Spleen (tissue), 11 donors: ENCODE results near the gene ZNF714. TPM values are rescaled to one million over a fixed set of nuclear protein-coding genes. Genes with fewer than 3 reads are reported as not detected.

Source experiments
- DNase-seq: peaks from one replicate; pipeline ENCODE4 v3.0.0-alpha.2; 2020
- H3K27ac ChIP-seq, 8 donors: fragments of 200-600 bp; sonication (generic) in 7 of 8; 1 replicate in 4 of 8; 2 replicates in 4 of 8; pipeline versions ENCODE4 v1.5.0 to v1.8.0; 2016 to 2021; ENCODE audit warnings: inconsistent platforms in 4 of 8, mild to moderate bottlenecking in 4 of 8, moderate library complexity in 1 of 8
- H3K27me3 ChIP-seq, 7 donors: fragments of 200-600 bp; sonication (generic) in 6 of 7; replicated peaks in 1 of 7; 1 replicate in 4 of 7; 2 replicates in 3 of 7; pipeline versions ENCODE4 v1.5.0 to v1.8.0; 2016 to 2021; ENCODE audit warnings: inconsistent platforms in 3 of 7, mild to moderate bottlenecking in 1 of 7
- H3K36me3 ChIP-seq, 6 donors: fragments of 200-600 bp; sonication (generic) in 5 of 6; 1 replicate in 4 of 6; 2 replicates in 2 of 6; pipeline versions ENCODE4 v1.5.0 to v1.8.0; 2016 to 2021; ENCODE audit warnings: inconsistent platforms in 2 of 6
- H3K4me1 ChIP-seq, 6 donors: fragments of 200-600 bp; sonication (generic) in 5 of 6; 1 replicate in 3 of 6; 2 replicates in 3 of 6; pipeline versions ENCODE4 v1.5.0 to v1.8.0; 2016 to 2021; ENCODE audit warnings: inconsistent platforms in 3 of 6
- H3K4me3 ChIP-seq, 8 donors: fragments of 200-600 bp; sonication (generic) in 7 of 8; 1 replicate in 4 of 8; 2 replicates in 4 of 8; pipeline versions ENCODE4 v1.5.0 to v1.8.0; 2016 to 2021; ENCODE audit warnings: inconsistent platforms in 4 of 8, mild to moderate bottlenecking in 4 of 8, moderate library complexity in 2 of 8
- H3K9me3 ChIP-seq, 8 donors: fragments of 200-600 bp; sonication (generic) in 7 of 8; 1 replicate in 4 of 8; 2 replicates in 4 of 8; pipeline versions ENCODE4 v1.5.0 to v1.8.0; 2016 to 2021; ENCODE audit warnings: inconsistent platforms in 4 of 8
- POLR2A ChIP-seq, 3 donors: fragments of 450-650 bp; IDR thresholded peaks; one replicate each; pipeline ENCODE4 v1.5.1; 2017; ENCODE audit warnings: antibody characterized with exemption in 3 of 3, mild to moderate bottlenecking in 1 of 3
- POLR2AphosphoS5 ChIP-seq, 3 donors: sonication (generic); formaldehyde crosslinking; IDR thresholded peaks; one replicate each; pipeline ENCODE4 v1.5.1; 2017; ENCODE audit warnings: antibody characterized with exemption in 3 of 3
- WGBS, 5 donors: extraction: QIAGEN DNeasy Blood & Tissue Kit in 3 of 5; methylation state at CpG; one replicate each; pipeline versions ENCODE4 v1.1.5 to v1.1.7; 2013 to 2018; 5-methylcytosine and 5-hydroxymethylcytosine counted together
- intact Hi-C: fragments of 100-400 bp; cut with DNase I; formaldehyde crosslinking; loops from one replicate; pipeline ENCODE4 v1.15.0; 2023; ENCODE audit warnings: low total_unique reads
- polyA plus RNA-seq, 3 donors: library from polyadenylated mRNA; stranded (reverse); fragments of 200-250 nt; gene quantifications; one replicate each; pipeline ENCODE4 v1.2.1, GENCODE V29; 2013
- total RNA-seq, 7 donors: library from RNA; depleted of rRNA in 3 of 7; stranded (reverse); fragments of >200 nt in 3 of 7; fragmentation: NEBNext Ultra II Directional in 4 of 7; extraction: Animal tissue kit (Norgen Biotek cat#: 25700) in 4 of 7; gene quantifications; one replicate each; pipeline versions ENCODE4 v1.1.0 to v1.2.1, GENCODE V29; 2016 to 2021
- TF ChIP-seq, protein P1 (sequence below), 11 experiments: fragments of 200-600 bp in 7 of 11; fragments of 450-650 bp in 4 of 11; sonication (generic) in 4 of 11; IDR thresholded peaks in 8 of 11; conservative IDR thresholded peaks in 3 of 11; 1 replicate in 7 of 11; 2 replicates in 4 of 11; pipeline versions ENCODE4 v1.4.0 to v1.8.0; 2016 to 2021; ENCODE audit warnings: antibody characterized with exemption in 11 of 11, inconsistent platforms in 4 of 11, mild to moderate bottlenecking in 1 of 11
- donor health status: healthy with polysubstance abuse.
- donor health status: DM: no; HTN: no; CAD: no; lungs with moderate emphysema.
- donor health status: DM: no; HTN: no; CAD: no.
- donor health status: Bipolar disorder and iron deficiency.
- donor health status: healthy.
- donor health status: DM: no; HTN: no; CAD: no.
- donor health status: DM: yes; HTN: yes; CAD: no.

ZNF714 gene
- total and polyA plus RNA-seq, 10 donors = 1.2 to 23.7 (median 8.1) TPM

- Histone ChIP-seq H3K4me1 (no peaks in the 10 kb centered on the region), H3K36me3 (peaks cover 0 to 96% (median 79%) of the 10 kb centered on the region in 6 donors), H3K4me3 (no peak overlapping the region), H3K27ac (no peak overlapping the region), H3K27me3 (no peaks in the 10 kb centered on the region), H3K9me3 (peaks cover 15 to 96% (median 94%) of the 10 kb centered on the region in 8 donors)
- intact Hi-C loops = no loop called here
- DNase-seq = no peak
- 84 to 95% (median 94%) methylated on average over 2 of the region's 2 CpGs for WGBS, 5 donors
- TF ChIP-seq POLR2A (IDR thresholded peaks at IDR 0.05) (no peak), POLR2AphosphoS5 (IDR thresholded peaks at IDR 0.05) (no peak)
- TF ChIP-seq, protein P1, sequence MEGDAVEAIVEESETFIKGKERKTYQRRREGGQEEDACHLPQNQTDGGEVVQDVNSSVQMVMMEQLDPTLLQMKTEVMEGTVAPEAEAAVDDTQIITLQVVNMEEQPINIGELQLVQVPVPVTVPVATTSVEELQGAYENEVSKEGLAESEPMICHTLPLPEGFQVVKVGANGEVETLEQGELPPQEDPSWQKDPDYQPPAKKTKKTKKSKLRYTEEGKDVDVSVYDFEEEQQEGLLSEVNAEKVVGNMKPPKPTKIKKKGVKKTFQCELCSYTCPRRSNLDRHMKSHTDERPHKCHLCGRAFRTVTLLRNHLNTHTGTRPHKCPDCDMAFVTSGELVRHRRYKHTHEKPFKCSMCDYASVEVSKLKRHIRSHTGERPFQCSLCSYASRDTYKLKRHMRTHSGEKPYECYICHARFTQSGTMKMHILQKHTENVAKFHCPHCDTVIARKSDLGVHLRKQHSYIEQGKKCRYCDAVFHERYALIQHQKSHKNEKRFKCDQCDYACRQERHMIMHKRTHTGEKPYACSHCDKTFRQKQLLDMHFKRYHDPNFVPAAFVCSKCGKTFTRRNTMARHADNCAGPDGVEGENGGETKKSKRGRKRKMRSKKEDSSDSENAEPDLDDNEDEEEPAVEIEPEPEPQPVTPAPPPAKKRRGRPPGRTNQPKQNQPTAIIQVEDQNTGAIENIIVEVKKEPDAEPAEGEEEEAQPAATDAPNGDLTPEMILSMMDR (IDR thresholded peaks at IDR 0.05 in 8 of 11, conservative IDR thresholded peaks at IDR 0.05 in 3 of 11) = no peak
These were observed 34.3 kb upstream of the ZNF714 start for GRCh38 chr19:21047716-21048115.

- Histone ChIP-seq H3K27me3 (no peaks in the 10 kb centered on the region), H3K4me3 (no peak overlapping the region), H3K9me3 (peaks cover 8 to 96% (median 95%) of the 10 kb centered on the region in 8 donors), H3K36me3 (peaks cover 16 to 96% (median 79%) of the 10 kb centered on the region in 6 donors), H3K27ac (no peak overlapping the region), H3K4me1 (no peaks in the 10 kb centered on the region)
- intact Hi-C loops = no loop called here
- TF ChIP-seq POLR2AphosphoS5 (IDR thresholded peaks at IDR 0.05) (no peak), POLR2A (IDR thresholded peaks at IDR 0.05) (no peak)
- TF ChIP-seq, protein P1 (IDR thresholded peaks at IDR 0.05 in 8 of 11, conservative IDR thresholded peaks at IDR 0.05 in 3 of 11) = no peak
- DNase-seq = no peak
- WGBS, 5 donors = 98 to 99% (median 99%) methylated on average over 5 of the region's 5 CpGs
These were observed 29.1 kb upstream of the ZNF714 start for GRCh38 chr19:21052902-21053301.

GRCh38 chr19:21065336-21065735, 16.7 kb upstream of the ZNF714 start:
- H3K4me3 ChIP-seq = no peak overlapping the region
- no peak overlapping the region for H3K27ac ChIP-seq
- intact Hi-C loops = no loop called here
- no peak for TF ChIP-seq POLR2A (IDR thresholded peaks at IDR 0.05)
- TF ChIP-seq, protein P1 (IDR thresholded peaks at IDR 0.05 in 8 of 11, conservative IDR thresholded peaks at IDR 0.05 in 3 of 11) = no peak
- TF ChIP-seq POLR2AphosphoS5 (IDR thresholded peaks at IDR 0.05) = no peak
- H3K27me3 ChIP-seq = no peaks in the 10 kb centered on the region
- peaks cover 0 to 98% (median 62%) of the 10 kb centered on the region in 8 donors for H3K9me3 ChIP-seq
- DNase-seq = no peak
- peaks cover 0 to 76% (median 27%) of the 10 kb centered on the region in 6 donors for H3K36me3 ChIP-seq
- no peaks in the 10 kb centered on the region for H3K4me1 ChIP-seq

DNA sequence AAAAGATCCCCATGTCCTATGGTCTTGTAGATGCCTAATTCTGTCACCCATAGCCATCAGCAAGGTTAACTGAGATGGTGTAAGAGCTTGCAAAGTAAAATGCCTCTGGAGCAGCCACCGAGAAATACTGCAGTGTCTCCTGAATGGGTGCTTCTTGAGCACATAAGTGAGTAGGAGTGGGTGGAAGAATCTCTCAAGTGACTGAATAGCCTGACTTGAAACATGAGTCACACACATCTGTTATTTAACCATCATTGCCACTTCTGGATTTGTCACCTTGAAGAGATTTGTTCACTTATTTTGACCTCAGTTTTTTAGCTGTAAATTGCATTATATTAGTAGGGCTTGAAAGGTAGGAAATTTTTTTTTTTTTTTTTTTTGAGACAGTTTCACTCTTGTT, 2.3 kb downstream of the ZNF714 start:
- WGBS, 5 donors = 78 to 91% (median 84%) methylated on average over 1 of the region's 1 CpG
- H3K4me3 ChIP-seq = no peak overlapping the region
- peaks cover 0 to 12% (median 0%) of the 10 kb centered on the region in 6 donors for H3K36me3 ChIP-seq
- no peaks in the 10 kb centered on the region for H3K9me3 ChIP-seq
- DNase-seq = no peak
- TF ChIP-seq POLR2AphosphoS5 (IDR thresholded peaks at IDR 0.05) = no peak
- TF ChIP-seq POLR2A (IDR thresholded peaks at IDR 0.05) = no peak
- TF ChIP-seq, protein P1 (IDR thresholded peaks at IDR 0.05 in 8 of 11, conservative IDR thresholded peaks at IDR 0.05 in 3 of 11) = no peak
- intact Hi-C loops = no loop called here
- H3K4me1 ChIP-seq = peaks cover 0 to 24% (median 4%) of the 10 kb centered on the region in 6 donors
- no peaks in the 10 kb centered on the region for H3K27me3 ChIP-seq
- H3K27ac ChIP-seq = no peak overlapping the region
